Pancreas (tissue), 10 donors: ENCODE results near the gene RXRA. TPM values are rescaled to one million over a fixed set of nuclear protein-coding genes. Genes with fewer than 3 reads are reported as not detected.

ENCODE experiments used
- ATAC-seq, 4 donors: fragments of 200-7000 bp; cut with Tn5 transposase; one replicate each; pipeline versions ENCODE4 v1.8.0 to v1.9.1; 2020; ENCODE audit warnings: mild to moderate bottlenecking in 4 of 4, moderate library complexity in 4 of 4
- DNase-seq, 6 donors: peaks; one replicate each; pipeline ENCODE4 v3.0.0-alpha.2; 2020
- FAIRE-seq: peaks from 2 replicates; lab custom pipeline; 2012; peaks lifted over from hg19 to GRCh38; lab: Jason Lieb, UNC
- H3K27ac ChIP-seq, 4 donors: fragments of 200-600 bp; sonication (generic); 1 replicate in 3 of 4; 2 replicates in 1 of 4; pipeline versions ENCODE4 v1.5.0 to v1.8.0; 2020
- H3K27me3 ChIP-seq, 4 donors: fragments of 200-600 bp; one replicate each; pipeline ENCODE4 v1.8.0; 2021
- H3K36me3 ChIP-seq, 3 donors: fragments of 200-600 bp; sonication (generic) in 1 of 3; one replicate each; pipeline versions ENCODE4 v1.5.0 to v1.8.0; 2020 to 2021
- H3K4me1 ChIP-seq, 3 donors: fragments of 200-600 bp; one replicate each; pipeline ENCODE4 v1.8.0; 2021
- H3K4me3 ChIP-seq, 4 donors: fragments of 200-600 bp; sonication (generic) in 2 of 4; one replicate each; pipeline versions ENCODE4 v1.5.0 to v1.8.0; 2020 to 2021
- H3K9me3 ChIP-seq, 4 donors: fragments of 200-600 bp; one replicate each; pipeline ENCODE4 v1.8.0; 2021
- WGBS, 2 donors: extraction: QIAGEN DNeasy Blood & Tissue Kit; methylation state at CpG; one replicate each; pipeline ENCODE4 v1.1.7; 2013; 5-methylcytosine and 5-hydroxymethylcytosine counted together
- intact Hi-C, 3 donors: fragments of 100-400 bp; cut with DNase I; formaldehyde crosslinking; loops; one replicate each; pipeline versions ENCODE4 v1.11.1 to v1.14.2; 2022
- polyA plus RNA-seq, 2 donors: library from polyadenylated mRNA; stranded (reverse); fragments of 200-250 nt; gene quantifications; one replicate each; pipeline ENCODE4 v1.2.3, GENCODE V29; 2013
- total RNA-seq, 6 donors: library from RNA; stranded (reverse); fragmentation: NEBNext Ultra II Directional in 4 of 6; extraction: Animal tissue kit (Norgen Biotek cat#: 25700) in 4 of 6; gene quantifications; one replicate each; pipeline versions ENCODE4 v1.2.1 to v1.2.4, GENCODE V29; 2021 to 2023
- TF ChIP-seq, protein P1 (sequence below), 4 donors: fragments of 200-600 bp; sonication (generic) in 3 of 4; IDR thresholded peaks; one replicate each; pipeline versions ENCODE4 v1.5.0 to v1.8.0; 2021; ENCODE audit warnings: antibody characterized with exemption in 4 of 4
- donor health status: healthy with polysubstance abuse.
- donor health status: DM: no; HTN: no; CAD: no; lungs with moderate emphysema.
- donor health status: DM: no; HTN: no; CAD: no.
- donor health status: control.
- donor health status: control.
- donor health status: Bipolar disorder and iron deficiency.
- donor health status: DM: yes; HTN: yes; CAD: no.
- donor health status: DM: no; HTN: no; CAD: no.
- donor health status: DM: no; HTN: no; CAD: no.
- donor health status: DM: yes; HTN: yes; CAD: no.

RXRA gene
- total and polyA plus RNA-seq, 8 donors = 20.2 to 35.1 (median 22.9) TPM

DNA sequence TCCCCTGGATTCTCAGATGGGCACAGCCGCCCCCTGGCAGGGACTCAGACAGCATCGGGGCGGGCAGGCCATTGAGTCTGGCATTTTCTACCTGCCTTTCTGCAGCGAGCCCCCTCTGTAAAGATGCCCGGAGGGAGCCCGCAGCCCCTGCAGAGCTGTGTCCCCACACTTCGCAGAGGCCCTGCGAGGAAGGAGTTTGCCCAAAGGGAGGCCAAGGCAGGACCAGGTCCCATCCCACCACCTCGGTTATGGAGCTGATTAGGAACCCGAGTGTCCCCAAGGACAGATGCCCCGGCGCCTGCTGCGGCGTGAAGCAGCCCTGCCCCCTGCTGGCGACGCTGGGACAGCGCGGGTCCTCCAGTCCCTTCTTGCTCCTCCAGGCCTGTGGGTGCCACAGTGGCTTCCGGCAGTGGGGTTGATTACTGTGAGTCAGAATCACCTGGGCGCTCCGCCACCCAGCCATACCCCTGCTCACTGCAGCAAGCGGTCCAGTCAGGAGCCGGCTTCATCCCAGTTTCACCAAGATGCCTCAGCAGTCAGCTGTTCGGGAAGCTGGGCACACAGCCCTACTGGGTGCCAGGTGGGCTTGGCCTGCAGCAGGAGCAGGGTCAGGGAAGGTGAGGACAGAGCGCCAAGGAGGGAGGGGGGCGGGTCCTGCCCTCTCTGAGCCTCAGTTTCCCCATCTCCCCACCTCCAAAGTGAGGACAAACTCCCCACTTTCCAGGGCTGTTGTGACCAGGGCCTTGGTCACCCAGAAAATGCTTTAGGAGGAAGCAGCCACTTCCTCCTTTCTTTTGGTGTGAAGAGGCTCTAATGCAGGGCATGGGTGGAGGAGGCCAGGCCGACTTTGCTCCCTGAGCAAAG lies 117.2 kb downstream of the RXRA start:
- ATAC-seq = peak; percentile 92 to 96 (median 94)

DNA sequence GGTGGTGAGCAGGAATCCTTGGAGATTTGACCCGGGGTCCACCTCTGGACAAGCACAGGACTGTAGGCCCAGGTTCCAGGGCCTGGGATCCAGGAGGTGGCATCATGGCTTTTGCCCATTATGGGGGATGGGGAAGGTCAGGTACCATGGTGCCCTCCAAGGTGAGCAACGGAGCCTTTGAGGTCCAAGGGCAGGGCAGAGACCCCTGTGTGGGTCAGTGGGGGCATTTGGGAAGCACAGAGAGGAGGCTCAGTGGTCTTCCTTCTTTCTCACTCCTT lies 117.7 kb downstream of the RXRA start:
- FAIRE-seq (no peak), DNase-seq (peak in 1 of 6 donors; percentile 51), ATAC-seq (no peak)
- Histone ChIP-seq H3K27me3 (no peaks in the 10 kb centered on the region), H3K36me3 (no peaks in the 10 kb centered on the region), H3K9me3 (no peaks in the 10 kb centered on the region), H3K4me1 (peaks cover 0 to 5% (median 0%) of the 10 kb centered on the region in 3 donors), H3K27ac (peak overlapping the region in 3 of 4 donors; percentile 28 to 46 (median 42)), H3K4me3 (no peak overlapping the region)
- intact Hi-C loops = loop anchor here in 2 of 3 donors (5.0 kb wide), 2 partner anchors 117 to 272 kb away; partner anchors contain the start of gene RXRA (in 1 of the 2)
- TF ChIP-seq, protein P1, sequence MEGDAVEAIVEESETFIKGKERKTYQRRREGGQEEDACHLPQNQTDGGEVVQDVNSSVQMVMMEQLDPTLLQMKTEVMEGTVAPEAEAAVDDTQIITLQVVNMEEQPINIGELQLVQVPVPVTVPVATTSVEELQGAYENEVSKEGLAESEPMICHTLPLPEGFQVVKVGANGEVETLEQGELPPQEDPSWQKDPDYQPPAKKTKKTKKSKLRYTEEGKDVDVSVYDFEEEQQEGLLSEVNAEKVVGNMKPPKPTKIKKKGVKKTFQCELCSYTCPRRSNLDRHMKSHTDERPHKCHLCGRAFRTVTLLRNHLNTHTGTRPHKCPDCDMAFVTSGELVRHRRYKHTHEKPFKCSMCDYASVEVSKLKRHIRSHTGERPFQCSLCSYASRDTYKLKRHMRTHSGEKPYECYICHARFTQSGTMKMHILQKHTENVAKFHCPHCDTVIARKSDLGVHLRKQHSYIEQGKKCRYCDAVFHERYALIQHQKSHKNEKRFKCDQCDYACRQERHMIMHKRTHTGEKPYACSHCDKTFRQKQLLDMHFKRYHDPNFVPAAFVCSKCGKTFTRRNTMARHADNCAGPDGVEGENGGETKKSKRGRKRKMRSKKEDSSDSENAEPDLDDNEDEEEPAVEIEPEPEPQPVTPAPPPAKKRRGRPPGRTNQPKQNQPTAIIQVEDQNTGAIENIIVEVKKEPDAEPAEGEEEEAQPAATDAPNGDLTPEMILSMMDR (IDR thresholded peaks at IDR 0.05) = no peak
- 64 to 71% methylated on average over 2 of the region's 2 CpGs for WGBS, 2 donors

More for the DNA sequence above, 117.2 kb downstream of the RXRA start:
- TF ChIP-seq, protein P1 (IDR thresholded peaks at IDR 0.05) = peak; percentile 98 to 99 (median 98)
- intact Hi-C loops = loop anchor here (2.0 to 5.0 kb wide), 3 partner anchors 116 to 271 kb away; partner anchors contain the start of gene RXRA (in 1 of the 3)
- DNase-seq (peak; percentile 84 to 97 (median 93)), FAIRE-seq (no peak)
- Histone ChIP-seq H3K4me3 (no peak overlapping the region), H3K27ac (peak overlapping the region in 3 of 4 donors; percentile 28 to 46 (median 42)), H3K36me3 (no peaks in the 10 kb centered on the region), H3K4me1 (peaks cover 0 to 5% (median 0%) of the 10 kb centered on the region in 3 donors), H3K27me3 (no peaks in the 10 kb centered on the region), H3K9me3 (no peaks in the 10 kb centered on the region)
- WGBS, 2 donors = 7 to 9% methylated on average over 25 to 27 of the region's 27 CpGs

DNA sequence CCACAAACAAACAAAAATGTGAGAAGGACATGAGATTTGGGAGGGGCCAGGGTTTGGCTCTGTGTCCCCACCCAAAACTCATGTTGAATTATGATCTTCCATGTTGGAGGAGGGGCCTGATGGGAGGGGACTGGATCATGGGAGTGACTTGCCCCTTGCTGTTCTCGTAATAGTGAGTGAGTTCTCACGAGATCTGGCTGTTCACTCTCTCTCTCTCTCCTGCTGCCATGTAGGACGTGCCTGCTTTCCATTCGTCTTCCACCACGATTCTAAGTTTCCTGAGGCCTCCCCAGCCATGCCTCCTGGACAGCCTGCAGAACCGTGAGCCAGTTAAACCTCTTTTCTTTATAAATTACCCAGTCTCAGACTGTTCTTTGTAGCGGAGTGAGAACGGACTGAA lies 118.7 kb downstream of the RXRA start:
- 45 to 52% methylated on average over 8 of the region's 8 CpGs for WGBS, 2 donors
- ATAC-seq = no peak
- Histone ChIP-seq H3K27me3 (no peaks in the 10 kb centered on the region), H3K36me3 (no peaks in the 10 kb centered on the region), H3K27ac (no peak overlapping the region), H3K4me1 (peaks cover 0 to 5% (median 0%) of the 10 kb centered on the region in 3 donors), H3K9me3 (no peaks in the 10 kb centered on the region), H3K4me3 (no peak overlapping the region)
- no peak for FAIRE-seq
- intact Hi-C loops = loop anchor here in 2 of 3 donors (5.0 kb wide), 2 partner anchors 118 to 273 kb away; partner anchors contain the start of gene RXRA (in 1 of the 2)
- no peak for DNase-seq
- TF ChIP-seq, protein P1 (IDR thresholded peaks at IDR 0.05) = no peak

DNA sequence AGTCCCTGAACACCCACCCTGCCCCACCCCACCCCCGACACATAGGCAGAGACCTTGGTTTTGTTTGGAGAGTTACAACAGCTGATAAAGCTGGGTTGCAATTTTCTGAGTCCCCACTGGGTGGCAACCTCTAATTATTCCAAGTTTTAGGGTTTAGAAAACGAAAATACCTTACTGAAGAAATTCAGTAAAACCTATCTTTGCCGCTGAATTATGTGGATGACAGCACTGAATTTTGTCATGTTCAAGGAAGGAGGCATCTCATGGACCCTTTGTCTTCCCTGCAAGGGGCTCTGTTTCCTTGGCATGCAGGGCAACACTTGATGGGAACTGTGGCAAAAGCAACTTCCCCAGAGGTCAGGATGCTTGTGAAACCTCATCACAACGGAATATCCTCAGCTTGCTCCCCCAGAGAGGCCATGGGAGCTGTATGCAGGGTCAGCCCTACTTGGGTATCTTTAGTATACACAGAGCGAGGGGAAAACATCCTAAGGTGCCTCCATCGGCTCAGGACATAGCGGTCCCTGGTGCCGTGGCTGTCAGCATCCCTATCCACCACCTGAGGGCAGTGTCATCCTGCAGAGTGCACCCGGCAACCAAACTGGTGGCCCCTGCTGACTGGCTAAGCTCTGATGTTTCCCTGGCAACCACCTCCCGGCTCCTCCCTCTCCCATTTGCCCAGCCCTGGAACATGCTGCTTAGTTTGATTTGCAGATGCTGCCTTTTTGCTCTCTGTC lies 123.1 kb downstream of the RXRA start:
- TF ChIP-seq, protein P1 (IDR thresholded peaks at IDR 0.05) = peak; percentile 38 to 72 (median 56)

More for the DNA sequence above, 123.1 kb downstream of the RXRA start:
- Histone ChIP-seq H3K36me3 (no peaks in the 10 kb centered on the region), H3K27ac (no peak overlapping the region), H3K4me1 (no peaks in the 10 kb centered on the region), H3K27me3 (no peaks in the 10 kb centered on the region), H3K4me3 (no peak overlapping the region), H3K9me3 (no peaks in the 10 kb centered on the region)
- peak; percentile 86 for FAIRE-seq
- 16 to 17% methylated on average over 10 of the region's 10 CpGs for WGBS, 2 donors
- peak; percentile 92 to 99 (median 98) for ATAC-seq
- intact Hi-C loops = no loop called here
- peak; percentile 72 to 88 (median 80) for DNase-seq
